ENCODE measurements around the gene MLST8.
"Not testable (repeated sequence)": the region's sequence is repeated elsewhere in the genome, so short reads cannot be mapped to it uniquely, and the experiment has no call there.

The MLST8 gene

GRCh38 chr16:2203119-2203688 is 2.0 kb upstream of the MLST8 start:
- H3K36me3 ChIP-seq (ENCODE audit: insufficient read depth, low read length); H3K9ac ChIP-seq (ENCODE audit: low read depth, low read length): not testable (repeated sequence)

DNA sequence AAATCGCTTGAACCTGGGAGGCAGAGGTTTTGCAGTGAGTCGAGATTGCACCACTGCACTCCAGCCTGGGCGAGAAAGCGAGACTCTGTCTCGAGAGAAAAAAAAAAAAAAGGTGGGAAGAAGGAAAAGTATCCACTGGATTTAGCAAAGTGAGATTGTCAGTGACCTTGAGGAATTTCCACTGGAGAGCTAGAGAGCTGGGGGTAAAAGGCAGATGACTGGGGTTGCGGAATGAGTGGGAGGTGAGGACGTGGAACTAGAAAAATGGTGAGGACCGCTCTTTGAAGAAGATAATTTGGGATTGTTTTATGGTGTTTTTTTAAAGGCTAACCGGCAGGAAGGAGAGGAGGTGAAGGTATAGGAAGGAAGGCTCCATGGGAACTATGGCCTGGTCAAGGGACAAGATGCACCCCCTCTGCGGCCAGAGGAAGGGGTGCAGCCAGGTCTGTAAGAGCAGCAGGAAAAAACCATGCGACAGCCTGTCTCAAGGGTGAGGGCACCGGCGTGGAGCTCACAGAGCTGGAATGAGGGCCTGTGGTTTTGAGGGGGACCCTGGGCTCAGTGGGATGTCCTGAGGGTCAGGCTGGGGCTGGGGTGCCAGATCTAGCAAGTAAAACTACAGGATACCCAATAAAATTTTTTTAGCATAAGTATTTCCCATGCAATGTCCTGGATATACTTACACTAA is 694 bp upstream of the MLST8 start:
- Histone ChIP-seq H3K27me3 (ENCODE audit: control insufficient read depth, insufficient read depth, low read length) (peaks cover 4% of the 10 kb centered on the region), H3K4me2 (ENCODE audit: low read length) (peak overlapping the region; percentile 97), H3K9me3 (replicated peaks; ENCODE audit: low read length) (no peaks in the 10 kb centered on the region), H3K4me3 (ENCODE audit: low read length) (peak overlapping the region; percentile 95), H3K36me3 (ENCODE audit: insufficient read depth, low read length) (peaks cover 18% of the 10 kb centered on the region), H3K9ac (ENCODE audit: low read depth, low read length) (peak overlapping the region; percentile 97), H3K4me1 (ENCODE audit: control insufficient read depth, insufficient read depth, low read length) (peaks cover 18% of the 10 kb centered on the region)

More at GRCh38 chr16:2203119-2203688, 2.0 kb upstream of the MLST8 start:
- H3K9me3 ChIP-seq (replicated peaks; ENCODE audit: low read length); H3K4me2 ChIP-seq (ENCODE audit: low read length); H3K4me3 ChIP-seq (ENCODE audit: low read length): not testable (repeated sequence)
- Histone ChIP-seq H3K27me3 (ENCODE audit: control insufficient read depth, insufficient read depth, low read length) (peaks cover 14% of the 10 kb centered on the region), H3K4me1 (ENCODE audit: control insufficient read depth, insufficient read depth, low read length) (peaks cover 18% of the 10 kb centered on the region)

DNA sequence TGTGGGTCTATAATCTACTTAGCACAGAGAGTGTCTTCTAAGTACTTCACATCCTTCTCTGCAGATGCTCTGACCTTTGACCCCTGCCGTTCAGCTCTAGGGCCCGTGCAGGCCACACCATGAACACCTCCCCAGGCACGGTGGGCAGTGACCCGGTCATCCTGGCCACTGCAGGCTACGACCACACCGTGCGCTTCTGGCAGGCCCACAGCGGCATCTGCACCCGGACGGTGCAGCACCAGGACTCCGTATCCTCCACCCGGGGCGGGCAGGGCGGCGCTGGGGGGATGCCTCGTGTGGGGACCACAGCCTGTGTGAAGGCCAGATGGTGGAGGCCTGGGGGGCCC is 686 bp downstream of the MLST8 start:
- H3K36me3 ChIP-seq (ENCODE audit: insufficient read depth, low read length) = peaks cover 22% of the 10 kb centered on the region
- peak overlapping the region; percentile 97 for H3K4me2 ChIP-seq (ENCODE audit: low read length)
- H3K4me3 ChIP-seq (ENCODE audit: low read length) = peak overlapping the region; percentile 95
- H3K9me3 ChIP-seq (replicated peaks; ENCODE audit: low read length) = no peaks in the 10 kb centered on the region
- peaks cover 18% of the 10 kb centered on the region for H3K4me1 ChIP-seq (ENCODE audit: control insufficient read depth, insufficient read depth, low read length)
- no peaks in the 10 kb centered on the region for H3K27me3 ChIP-seq (ENCODE audit: control insufficient read depth, insufficient read depth, low read length)
- H3K9ac ChIP-seq (ENCODE audit: low read depth, low read length) = peak overlapping the region; percentile 97

GRCh38 chr16:2206420-2206779 is 1.1 kb downstream of the MLST8 start:
- H3K4me3 ChIP-seq (ENCODE audit: low read length) = peak overlapping the region; percentile 95

DNA sequence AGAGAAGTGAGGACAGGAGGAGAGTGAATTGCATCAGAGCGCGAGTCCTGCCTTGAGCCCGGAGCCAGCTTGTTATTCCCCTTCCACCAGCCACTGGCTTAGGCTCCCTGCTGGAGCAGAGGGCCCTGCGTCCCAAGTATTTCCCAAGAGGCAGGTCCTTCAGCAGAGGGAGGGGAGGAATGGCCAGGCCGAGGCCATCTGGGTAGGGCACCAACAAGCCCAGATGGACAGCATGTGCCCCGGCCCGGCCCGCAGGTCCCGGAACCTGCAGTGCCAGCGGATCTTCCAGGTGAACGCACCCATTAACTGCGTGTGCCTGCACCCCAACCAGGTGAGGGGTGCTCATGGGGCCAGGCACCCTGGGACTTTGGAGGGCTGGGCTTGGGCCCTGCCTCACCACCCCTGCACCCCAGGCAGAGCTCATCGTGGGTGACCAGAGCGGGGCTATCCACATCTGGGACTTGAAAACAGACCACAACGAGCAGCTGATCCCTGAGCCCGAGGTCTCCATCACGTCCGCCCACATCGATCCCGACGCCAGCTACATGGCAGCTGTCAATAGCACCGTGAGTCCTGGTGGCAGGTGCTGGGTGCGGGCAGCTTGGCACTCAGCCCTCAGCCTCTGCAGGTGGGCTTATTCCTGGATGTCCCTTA is 1.7 kb downstream of the MLST8 start:
- H3K9me3 ChIP-seq (replicated peaks; ENCODE audit: low read length) = no peaks in the 10 kb centered on the region
- peaks cover 18% of the 10 kb centered on the region for H3K4me1 ChIP-seq (ENCODE audit: control insufficient read depth, insufficient read depth, low read length)

More at GRCh38 chr16:2206420-2206779, 1.1 kb downstream of the MLST8 start:
- Histone ChIP-seq H3K36me3 (ENCODE audit: insufficient read depth, low read length) (peaks cover 22% of the 10 kb centered on the region), H3K4me1 (ENCODE audit: control insufficient read depth, insufficient read depth, low read length) (peaks cover 18% of the 10 kb centered on the region), H3K9me3 (replicated peaks; ENCODE audit: low read length) (no peaks in the 10 kb centered on the region), H3K27me3 (ENCODE audit: control insufficient read depth, insufficient read depth, low read length) (no peaks in the 10 kb centered on the region), H3K4me2 (ENCODE audit: low read length) (peak overlapping the region; percentile 97), H3K9ac (ENCODE audit: low read depth, low read length) (peak overlapping the region; percentile 97)

DNA sequence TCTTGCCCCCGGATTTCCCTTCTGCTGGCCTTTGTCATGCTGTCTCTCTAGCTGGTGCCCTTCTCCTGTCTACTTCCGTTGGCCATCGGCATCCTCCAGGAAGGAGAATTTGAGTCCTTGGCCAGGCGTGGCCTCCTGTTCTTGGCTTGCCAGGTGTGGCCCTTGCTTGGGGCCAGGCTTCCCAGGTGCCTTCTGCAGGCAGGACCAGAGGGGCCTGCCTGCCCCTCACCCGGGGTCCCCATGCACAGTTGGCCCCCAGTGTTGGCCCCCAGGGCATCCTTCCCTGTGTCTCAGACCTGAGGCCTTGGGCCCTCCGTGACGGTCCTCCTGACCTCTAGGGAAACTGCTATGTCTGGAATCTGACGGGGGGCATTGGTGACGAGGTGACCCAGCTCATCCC is 2.6 kb downstream of the MLST8 start:
- Histone ChIP-seq H3K9me3 (replicated peaks; ENCODE audit: low read length) (no peaks in the 10 kb centered on the region), H3K27me3 (ENCODE audit: control insufficient read depth, insufficient read depth, low read length) (no peaks in the 10 kb centered on the region), H3K36me3 (ENCODE audit: insufficient read depth, low read length) (peaks cover 22% of the 10 kb centered on the region), H3K4me3 (ENCODE audit: low read length) (no peak overlapping the region), H3K9ac (ENCODE audit: low read depth, low read length) (no peak overlapping the region), H3K4me2 (ENCODE audit: low read length) (no peak overlapping the region), H3K4me1 (ENCODE audit: control insufficient read depth, insufficient read depth, low read length) (peaks cover 27% of the 10 kb centered on the region)

More for the DNA sequence above, 1.7 kb downstream of the MLST8 start:
- Histone ChIP-seq H3K36me3 (ENCODE audit: insufficient read depth, low read length) (peaks cover 22% of the 10 kb centered on the region), H3K4me2 (ENCODE audit: low read length) (peak overlapping the region; percentile 97), H3K9ac (ENCODE audit: low read depth, low read length) (no peak overlapping the region), H3K27me3 (ENCODE audit: control insufficient read depth, insufficient read depth, low read length) (no peaks in the 10 kb centered on the region), H3K4me3 (ENCODE audit: low read length) (no peak overlapping the region)

- H3K9ac ChIP-seq (ENCODE audit: low read depth, low read length) = no peak overlapping the region
These were observed 3.1 kb downstream of the MLST8 start for GRCh38 chr16:2208308-2208707.

GRCh38 chr16:2208772-2209171 is 3.5 kb downstream of the MLST8 start:
- Histone ChIP-seq H3K4me2 (ENCODE audit: low read length) (no peak overlapping the region), H3K36me3 (ENCODE audit: insufficient read depth, low read length) (peaks cover 22% of the 10 kb centered on the region), H3K9ac (ENCODE audit: low read depth, low read length) (no peak overlapping the region), H3K27me3 (ENCODE audit: control insufficient read depth, insufficient read depth, low read length) (no peaks in the 10 kb centered on the region), H3K4me1 (ENCODE audit: control insufficient read depth, insufficient read depth, low read length) (peaks cover 36% of the 10 kb centered on the region), H3K4me3 (ENCODE audit: low read length) (no peak overlapping the region), H3K9me3 (replicated peaks; ENCODE audit: low read length) (no peaks in the 10 kb centered on the region)

More at GRCh38 chr16:2208308-2208707, 3.1 kb downstream of the MLST8 start:
- peaks cover 22% of the 10 kb centered on the region for H3K36me3 ChIP-seq (ENCODE audit: insufficient read depth, low read length)
- H3K27me3 ChIP-seq (ENCODE audit: control insufficient read depth, insufficient read depth, low read length) = no peaks in the 10 kb centered on the region
- H3K9me3 ChIP-seq (replicated peaks; ENCODE audit: low read length) = no peaks in the 10 kb centered on the region
- no peak overlapping the region for H3K4me2 ChIP-seq (ENCODE audit: low read length)
- no peak overlapping the region for H3K4me3 ChIP-seq (ENCODE audit: low read length)
- H3K4me1 ChIP-seq (ENCODE audit: control insufficient read depth, insufficient read depth, low read length) = peaks cover 32% of the 10 kb centered on the region

- no peaks in the 10 kb centered on the region for H3K27me3 ChIP-seq (ENCODE audit: control insufficient read depth, insufficient read depth, low read length)
- H3K9ac ChIP-seq (ENCODE audit: low read depth, low read length) = no peak overlapping the region
- H3K36me3 ChIP-seq (ENCODE audit: insufficient read depth, low read length) = peaks cover 22% of the 10 kb centered on the region
- H3K4me2 ChIP-seq (ENCODE audit: low read length) = no peak overlapping the region
- H3K4me1 ChIP-seq (ENCODE audit: control insufficient read depth, insufficient read depth, low read length) = peaks cover 37% of the 10 kb centered on the region
- H3K9me3 ChIP-seq (replicated peaks; ENCODE audit: low read length) = no peaks in the 10 kb centered on the region
- no peak overlapping the region for H3K4me3 ChIP-seq (ENCODE audit: low read length)
These were observed 4.2 kb downstream of the MLST8 start for GRCh38 chr16:2209258-2210008.

- Histone ChIP-seq H3K27me3 (ENCODE audit: control insufficient read depth, insufficient read depth, low read length) (no peaks in the 10 kb centered on the region), H3K4me3 (ENCODE audit: low read length) (no peak overlapping the region), H3K36me3 (ENCODE audit: insufficient read depth, low read length) (peaks cover 22% of the 10 kb centered on the region), H3K9me3 (replicated peaks; ENCODE audit: low read length) (no peaks in the 10 kb centered on the region), H3K4me2 (ENCODE audit: low read length) (no peak overlapping the region), H3K4me1 (ENCODE audit: control insufficient read depth, insufficient read depth, low read length) (peaks cover 32% of the 10 kb centered on the region), H3K9ac (ENCODE audit: low read depth, low read length) (no peak overlapping the region)
These were observed 4.7 kb downstream of the MLST8 start for GRCh38 chr16:2210009-2210332.
